Stimulated activated CD4-positive, alpha-beta T cell treated with anti-CD3 and anti-CD28 coated beads, Interleukin-2, amount 100 ng/mL, for 4 hours (primary cell): ENCODE measurements around the gene FBLN2.
"Not testable (repeated sequence)": the region's sequence is repeated elsewhere in the genome, so short reads cannot be mapped to it uniquely, and the experiment has no call there.

ENCODE experiments used
- DNase-seq: peaks from one replicate; pipeline ENCODE4 v3.0.0-alpha.2; 2020; ENCODE audit warnings: low read depth

The FBLN2 gene

GRCh38 chr3:13513913-13514517 is 34.9 kb upstream of the FBLN2 start:
- no peak for DNase-seq

- no peak for DNase-seq
Observed at GRCh38 chr3:13514639-13515435, 34.1 kb upstream of the FBLN2 start.

DNA sequence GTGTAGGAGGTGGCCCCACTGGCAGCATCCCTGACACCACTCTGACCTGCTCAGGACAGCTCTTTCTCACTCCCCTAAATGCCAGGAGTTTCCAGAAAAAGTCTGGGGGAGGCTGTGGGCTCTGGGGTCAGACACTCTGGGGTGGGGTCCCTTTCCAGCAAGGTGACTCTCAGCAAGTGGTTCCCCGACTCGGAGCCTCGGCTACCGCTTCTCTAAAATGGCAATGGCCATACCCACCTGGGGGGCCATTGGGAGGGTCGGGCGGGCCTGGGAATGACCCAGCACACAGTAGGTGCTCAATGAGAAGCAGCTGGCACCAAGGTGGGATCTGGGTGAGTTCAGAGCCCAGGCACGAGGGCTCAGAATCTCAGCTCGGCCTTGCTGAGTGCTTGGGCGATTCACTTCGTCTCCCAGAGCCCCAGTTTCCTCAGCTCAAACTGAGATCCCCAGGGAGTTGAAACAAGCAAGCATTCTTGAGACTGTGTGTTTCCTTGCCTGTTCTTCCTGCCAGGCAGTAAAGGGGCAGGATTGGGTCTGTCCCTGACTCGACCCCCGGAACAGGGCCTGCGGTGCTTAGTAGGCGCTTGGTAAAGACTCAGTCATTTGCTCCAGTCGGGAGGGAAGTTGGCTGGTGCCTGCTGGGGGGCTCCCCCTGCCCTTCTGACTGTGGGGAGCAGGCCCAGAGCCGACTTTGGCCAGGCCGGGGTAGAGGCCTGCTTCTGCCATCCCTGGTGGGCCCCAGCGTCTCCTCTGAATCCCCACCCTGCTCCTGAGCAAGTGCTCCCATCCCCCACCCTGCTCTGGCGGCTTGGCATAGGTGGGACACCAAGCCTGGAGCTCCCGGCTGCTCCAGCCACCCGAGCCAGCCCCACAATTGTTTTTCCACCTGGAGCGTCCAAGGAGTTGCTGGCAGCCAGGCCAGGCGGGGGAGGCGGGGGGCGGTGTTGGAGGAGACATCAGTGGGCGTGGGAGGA is 32.9 kb upstream of the FBLN2 start:
- no peak for DNase-seq

- no peak for DNase-seq
Observed at GRCh38 chr3:13516760-13517135, 32.2 kb upstream of the FBLN2 start.

DNA sequence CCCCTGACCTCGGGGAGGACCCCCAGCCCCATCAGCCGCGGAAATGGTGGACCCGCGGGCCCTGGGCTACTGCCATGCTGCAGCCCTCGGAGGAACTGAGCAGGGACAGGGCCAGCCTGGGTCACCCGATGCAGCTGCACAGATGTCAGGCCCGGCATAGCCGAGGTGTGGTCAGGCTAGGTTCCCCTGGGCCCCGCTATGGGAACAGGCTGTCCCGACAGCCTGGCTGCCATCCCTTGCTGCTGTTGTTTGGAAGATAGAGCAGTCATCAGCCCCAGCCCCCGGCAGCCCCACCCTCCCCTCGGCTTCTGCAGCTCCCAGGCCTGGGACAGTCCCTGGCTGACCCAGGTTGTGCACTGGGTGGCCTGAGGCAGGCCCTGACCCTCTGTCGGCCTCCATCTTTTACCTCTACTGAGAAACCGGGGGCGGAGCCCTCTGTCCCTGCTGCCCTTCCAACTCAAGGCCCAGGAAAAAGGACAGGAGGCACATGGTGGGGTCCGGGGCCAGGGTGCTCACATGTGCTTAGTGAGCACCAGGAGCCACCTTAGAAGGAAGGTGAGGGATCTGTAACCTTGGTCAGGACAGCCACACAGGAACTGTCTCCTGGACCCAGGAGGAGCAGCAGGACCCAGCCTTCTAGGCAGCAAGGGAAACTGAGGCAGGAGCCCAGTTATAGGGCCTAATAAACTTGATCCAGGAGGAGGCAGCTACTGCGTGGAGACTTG is 31.5 kb upstream of the FBLN2 start:
- no peak for DNase-seq

- no peak for DNase-seq
Observed at GRCh38 chr3:13518516-13518953, 30.4 kb upstream of the FBLN2 start.

DNA sequence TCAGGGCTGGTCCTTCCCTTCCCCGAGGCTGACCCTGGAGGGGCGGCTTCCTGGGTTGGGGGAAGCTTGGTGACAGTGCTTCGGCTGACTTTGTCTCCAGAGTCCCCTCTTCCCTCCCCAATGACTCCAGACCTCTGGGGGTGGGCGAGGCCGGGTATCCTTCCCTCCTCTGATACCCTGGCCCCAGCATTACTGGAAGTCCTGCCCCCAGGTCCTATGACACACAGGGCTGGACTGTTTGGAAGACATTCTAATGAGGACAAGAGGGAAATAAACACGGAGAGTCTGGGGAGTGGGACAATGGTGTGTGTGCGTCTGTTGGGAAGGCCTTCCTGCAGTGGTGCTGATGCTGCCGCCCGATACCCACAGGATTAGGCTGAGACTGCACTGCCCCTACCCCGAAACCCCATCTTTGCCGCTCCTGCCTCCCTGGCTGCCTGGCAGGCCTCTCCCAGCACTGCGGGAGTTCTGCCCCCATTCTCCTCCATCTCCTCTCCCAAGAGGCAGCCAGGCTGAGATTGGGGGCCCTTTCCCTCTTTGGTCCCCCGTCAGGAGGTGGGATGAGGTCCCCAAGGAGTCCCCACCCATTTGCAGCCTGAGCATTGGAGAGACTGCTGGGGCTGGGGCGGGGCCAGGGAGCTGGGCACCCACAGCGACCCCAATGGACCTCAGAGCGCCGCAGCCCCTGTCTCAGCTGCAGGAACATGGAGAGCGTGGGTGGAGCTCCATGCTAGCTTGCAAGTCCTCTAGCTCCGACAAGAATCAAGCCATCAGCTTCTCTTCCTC is 29.7 kb upstream of the FBLN2 start:
- no peak for DNase-seq

GRCh38 chr3:13520326-13520880 is 28.5 kb upstream of the FBLN2 start:
- DNase-seq = no peak

- DNase-seq = no peak
Observed at GRCh38 chr3:13521309-13521708, 27.6 kb upstream of the FBLN2 start.

GRCh38 chr3:13521749-13522148 is 27.2 kb upstream of the FBLN2 start:
- not testable (repeated sequence) for DNase-seq

DNA sequence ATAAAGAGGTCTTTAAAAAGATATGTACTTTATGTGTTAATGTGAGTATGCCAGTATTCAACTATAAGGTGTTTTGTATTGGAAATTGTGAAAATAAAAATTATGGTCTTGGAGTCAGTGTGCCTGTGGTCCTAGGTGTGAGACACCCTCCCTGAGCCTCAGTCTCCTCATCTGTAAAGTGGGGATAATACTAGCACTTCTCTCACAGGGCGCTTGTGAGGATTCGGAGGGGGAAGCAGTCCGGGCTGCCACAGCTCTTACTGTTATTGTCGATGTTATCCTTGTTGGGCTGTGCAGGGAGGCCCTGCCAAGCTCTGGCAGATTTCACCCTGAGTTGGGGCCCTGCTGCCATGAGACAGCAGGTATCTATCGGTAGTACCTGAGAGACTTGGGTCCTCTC is 26.7 kb upstream of the FBLN2 start:
- DNase-seq = no peak

- no peak for DNase-seq
Observed at GRCh38 chr3:13524979-13525669, 23.8 kb upstream of the FBLN2 start.

DNA sequence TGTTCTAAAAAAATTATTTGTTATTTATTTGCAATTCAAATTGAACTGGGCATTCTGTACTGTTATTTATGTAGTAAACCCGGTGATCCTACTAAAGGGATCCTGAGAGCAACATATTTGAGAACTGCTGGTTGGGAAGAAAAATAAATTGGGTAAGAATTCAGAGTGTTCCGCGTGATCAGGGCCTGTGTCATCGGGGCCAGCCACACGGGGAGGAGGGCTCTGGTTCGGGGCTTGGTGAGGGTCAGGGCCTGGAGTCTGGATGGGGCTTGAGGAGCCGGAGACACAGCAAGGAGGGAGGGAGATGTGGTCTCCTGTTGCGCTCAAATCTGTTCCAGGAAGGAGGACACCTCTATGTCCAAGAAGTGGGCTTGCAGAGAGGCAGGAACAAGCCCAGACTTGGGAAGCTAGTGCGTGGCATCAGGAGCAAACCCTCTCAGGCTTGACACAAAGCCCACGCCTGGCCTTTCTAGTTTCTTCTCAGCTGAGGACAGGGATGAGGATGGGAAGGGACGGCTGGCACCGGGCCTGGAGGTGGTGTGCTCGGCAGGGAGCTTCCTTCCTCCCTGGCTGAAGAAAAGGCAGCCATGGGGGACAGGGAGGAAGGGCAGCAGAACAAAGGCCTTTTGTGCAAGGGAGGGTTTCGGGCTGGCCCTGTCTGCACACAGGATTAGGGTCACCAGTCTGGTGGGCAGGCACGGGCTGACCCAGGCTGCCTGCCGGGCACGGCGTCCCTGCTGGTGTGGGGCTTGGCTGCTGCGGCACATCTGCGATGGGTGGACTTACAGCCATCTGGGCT is 22.9 kb upstream of the FBLN2 start:
- no peak for DNase-seq

DNA sequence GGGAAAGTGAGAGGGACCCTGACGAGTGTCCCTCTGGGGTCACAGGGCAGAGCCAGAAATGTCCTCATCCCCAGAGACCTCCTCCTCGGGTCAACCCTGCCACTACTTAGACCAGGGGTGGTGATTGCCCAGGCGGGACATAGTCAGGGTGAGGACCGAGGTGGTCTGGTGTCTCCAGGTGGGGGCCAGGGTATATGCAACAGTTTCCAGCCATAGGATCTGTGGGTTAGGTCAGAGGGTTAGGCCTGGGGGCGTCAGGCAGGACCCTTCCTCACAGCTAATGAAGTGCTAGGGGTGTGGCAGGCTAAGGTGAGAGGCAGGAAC is 22.3 kb upstream of the FBLN2 start:
- no peak for DNase-seq

DNA sequence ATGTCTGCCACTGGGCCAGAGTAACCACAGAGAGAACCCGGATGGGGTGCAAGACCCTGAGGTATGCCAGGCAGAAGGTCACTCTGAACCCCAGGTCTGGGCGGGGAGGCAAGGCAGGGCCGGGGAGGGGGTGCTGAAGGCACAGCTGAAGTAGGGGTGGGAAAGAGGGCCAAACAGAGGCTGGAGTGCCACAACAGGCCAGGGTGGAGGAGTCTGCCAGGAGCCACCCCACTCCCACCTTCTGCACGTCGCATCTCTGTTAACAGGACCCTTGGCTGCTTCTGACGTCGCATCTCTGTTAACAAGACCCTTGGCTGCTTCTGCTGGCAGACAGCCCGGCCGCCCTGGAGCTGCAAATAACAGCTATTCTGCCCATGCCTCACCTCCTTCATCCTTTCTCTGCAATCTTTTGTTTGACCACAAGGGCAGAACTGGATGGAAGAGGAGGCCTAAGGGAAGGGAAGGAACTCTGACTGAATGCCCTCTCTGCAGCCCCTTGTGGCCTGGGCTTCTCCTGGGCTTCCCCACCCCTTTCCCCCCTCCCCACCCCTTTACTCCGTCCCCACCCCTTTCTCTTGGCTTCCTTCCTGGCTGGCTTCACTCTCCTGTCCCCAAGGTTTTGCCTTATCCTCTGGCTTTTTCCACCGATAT is 20.6 kb upstream of the FBLN2 start:
- DNase-seq = no peak

- DNase-seq = no peak
Observed at GRCh38 chr3:13529196-13530112, 19.5 kb upstream of the FBLN2 start.

DNA sequence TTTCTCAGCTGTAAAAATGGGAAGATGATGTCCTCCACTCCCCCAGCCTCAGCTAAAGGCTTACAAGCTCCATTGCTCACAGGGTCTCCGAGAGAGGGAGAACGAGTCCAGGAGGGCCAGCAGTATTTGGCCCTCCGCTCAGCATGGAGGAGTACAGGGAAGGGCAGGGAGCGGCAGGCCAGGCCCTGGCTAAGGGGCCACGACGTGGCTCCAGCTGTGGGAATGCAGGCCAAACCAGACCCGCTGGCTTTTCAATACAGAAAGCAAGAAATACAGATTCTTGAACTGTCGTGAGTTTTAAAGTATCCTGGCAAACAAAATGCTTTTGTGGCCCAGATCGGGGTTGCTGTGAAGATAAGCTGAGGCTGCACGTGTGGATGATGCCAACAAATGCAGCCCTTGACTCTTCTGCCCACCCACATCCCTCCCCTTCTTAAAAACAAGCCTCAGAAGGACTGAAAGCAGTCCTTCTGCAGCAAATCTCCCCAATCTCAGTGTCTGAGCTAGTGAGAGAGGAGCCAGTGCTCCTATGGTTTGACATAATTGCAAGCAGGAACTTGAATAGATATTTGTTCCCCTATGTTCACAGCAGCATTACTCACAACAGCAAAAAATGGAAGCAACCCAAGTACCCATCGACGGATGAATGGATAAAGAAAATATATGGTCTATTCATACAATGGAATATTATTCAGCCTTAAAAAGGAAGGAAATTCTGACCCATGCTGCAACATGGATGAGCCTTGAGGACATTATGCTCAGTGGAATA is 18.5 kb upstream of the FBLN2 start:
- DNase-seq = no peak
